HL-60 (cell line): Measurements from ENCODE around the gene HNRNPH2.

Experiments used
- CTCF ChIP-seq: IDR thresholded peaks from one replicate; pipeline ENCODE4 v1.5.1; 2011; ENCODE audit warnings: low read length, control low read depth, inconsistent platforms; ENCODE audit not compliant: insufficient read depth
- GABPA ChIP-seq: IDR thresholded peaks from 2 replicates; pipeline ENCODE4 v1.6.1; 2012; ENCODE audit warnings: low read depth
- POLR2AphosphoS5 ChIP-seq: IDR thresholded peaks from 2 replicates; pipeline ENCODE4 v1.6.1; 2012; ENCODE audit warnings: low read depth
- REST ChIP-seq: IDR thresholded peaks from 2 replicates; pipeline ENCODE4 v1.6.1; 2012; ENCODE audit warnings: low read depth; ENCODE audit not compliant: insufficient replicate concordance

- TF ChIP-seq CTCF (no peak), POLR2AphosphoS5 (no peak), REST (no peak), GABPA (no peak)
Measured at GRCh38 chrX:101416691-101417090, 8.7 kb downstream of the HNRNPH2 start.
